Stimulated activated CD8-positive, alpha-beta memory T cell treated with anti-CD3 and anti-CD28 coated beads, Interleukin-12 subunit alpha, Interleukin-12 subunit beta, amount 100 ng/mL, for 24 hours (primary cell): ENCODE results near the gene NCKIPSD.
A peak's percentile ranks its signal among the peaks of the same experiment; 100 is the strongest.

ENCODE experiments used
- DNase-seq: peaks from one replicate; pipeline ENCODE4 v3.0.0-alpha.2; 2020; ENCODE audit errors: extremely low read depth

Gene NCKIPSD

GRCh38 chr3:48678566-48679380 is 6.9 kb downstream of the NCKIPSD start:
- no peak for DNase-seq

GRCh38 chr3:48678056-48678455 is 7.7 kb downstream of the NCKIPSD start:
- no peak for DNase-seq

- DNase-seq = no peak
Observed at GRCh38 chr3:48674505-48674904, 11.2 kb downstream of the NCKIPSD start.

GRCh38 chr3:48672522-48672921 is 13.2 kb downstream of the NCKIPSD start:
- DNase-seq = no peak

- no peak for DNase-seq
Observed at GRCh38 chr3:48664929-48665328, 20.8 kb downstream of the NCKIPSD start.

- DNase-seq = no peak
Observed at GRCh38 chr3:48664313-48664644, 21.4 kb downstream of the NCKIPSD start.

GRCh38 chr3:48663489-48664312 is 22.0 kb downstream of the NCKIPSD start:
- peak; percentile 66 for DNase-seq

- DNase-seq = no peak
Observed at GRCh38 chr3:48662753-48663488, 22.8 kb downstream of the NCKIPSD start, which contains the start of gene CELSR3. Gene CELSR3, minus strand, starts transcription at chr3:48662886. Its CDS starts 252 bp downstream, at chr3:48662634.

GRCh38 chr3:48662145-48662752 is 23.5 kb downstream of the NCKIPSD start:
- DNase-seq = no peak

GRCh38 chr3:48661501-48662144 is 24.1 kb downstream of the NCKIPSD start:
- no peak for DNase-seq

- DNase-seq = no peak
Observed at GRCh38 chr3:48660800-48661400, 24.8 kb downstream of the NCKIPSD start.

- DNase-seq = no peak
Observed at GRCh38 chr3:48656841-48657281, 28.9 kb downstream of the NCKIPSD start.

- peak; percentile 63 for DNase-seq
Observed at GRCh38 chr3:48656061-48656840, 29.5 kb downstream of the NCKIPSD start.

GRCh38 chr3:48655606-48656005 is 30.1 kb downstream of the NCKIPSD start:
- no peak for DNase-seq

- DNase-seq = no peak
Observed at GRCh38 chr3:48655063-48655462, 30.7 kb downstream of the NCKIPSD start.

- DNase-seq = no peak
Observed at GRCh38 chr3:48652923-48653715, 32.6 kb downstream of the NCKIPSD start.

- no peak for DNase-seq
Observed at GRCh38 chr3:48651771-48652170, 33.9 kb downstream of the NCKIPSD start.

GRCh38 chr3:48650723-48651122 is 35.0 kb downstream of the NCKIPSD start:
- no peak for DNase-seq

GRCh38 chr3:48648188-48648850 is 37.4 kb downstream of the NCKIPSD start:
- DNase-seq = no peak
